ENCODE data around the gene NKAIN4.

DNA sequence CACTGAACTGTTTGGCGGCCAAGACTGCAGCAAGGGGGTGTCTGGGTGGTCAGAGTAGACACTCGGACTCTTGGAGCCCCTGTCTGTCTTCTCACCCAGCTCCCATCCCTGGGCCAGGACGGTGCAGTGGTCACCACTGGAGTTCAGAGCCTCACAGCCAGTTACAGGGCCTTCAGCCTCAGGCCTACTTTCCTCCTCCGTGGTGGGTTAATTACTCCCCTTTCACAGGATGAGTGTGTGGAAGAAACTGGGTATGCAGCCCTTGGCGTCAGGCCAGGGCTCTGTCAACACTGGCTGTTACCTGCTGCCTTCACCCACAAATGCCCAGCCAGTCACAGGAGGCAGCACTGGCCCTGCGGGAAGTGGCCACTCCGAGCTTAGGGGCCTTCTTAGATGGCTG, 36.6 kb downstream of the NKAIN4 start:
- TF ChIP-seq, protein P1, sequence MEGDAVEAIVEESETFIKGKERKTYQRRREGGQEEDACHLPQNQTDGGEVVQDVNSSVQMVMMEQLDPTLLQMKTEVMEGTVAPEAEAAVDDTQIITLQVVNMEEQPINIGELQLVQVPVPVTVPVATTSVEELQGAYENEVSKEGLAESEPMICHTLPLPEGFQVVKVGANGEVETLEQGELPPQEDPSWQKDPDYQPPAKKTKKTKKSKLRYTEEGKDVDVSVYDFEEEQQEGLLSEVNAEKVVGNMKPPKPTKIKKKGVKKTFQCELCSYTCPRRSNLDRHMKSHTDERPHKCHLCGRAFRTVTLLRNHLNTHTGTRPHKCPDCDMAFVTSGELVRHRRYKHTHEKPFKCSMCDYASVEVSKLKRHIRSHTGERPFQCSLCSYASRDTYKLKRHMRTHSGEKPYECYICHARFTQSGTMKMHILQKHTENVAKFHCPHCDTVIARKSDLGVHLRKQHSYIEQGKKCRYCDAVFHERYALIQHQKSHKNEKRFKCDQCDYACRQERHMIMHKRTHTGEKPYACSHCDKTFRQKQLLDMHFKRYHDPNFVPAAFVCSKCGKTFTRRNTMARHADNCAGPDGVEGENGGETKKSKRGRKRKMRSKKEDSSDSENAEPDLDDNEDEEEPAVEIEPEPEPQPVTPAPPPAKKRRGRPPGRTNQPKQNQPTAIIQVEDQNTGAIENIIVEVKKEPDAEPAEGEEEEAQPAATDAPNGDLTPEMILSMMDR (IDR thresholded peaks at IDR 0.05) = no peak
- no peak for TF ChIP-seq EZH2 (IDR thresholded peaks at IDR 0.05; ENCODE audit: borderline replicate concordance, insufficient read depth, low read depth, low read length, poor library complexity, severe bottlenecking)
